Stimulated activated CD4-positive, alpha-beta T cell treated with anti-CD3 and anti-CD28 coated beads, Interleukin-12 subunit alpha, Interleukin-12 subunit beta, amount 100 ng/mL, for 48 hours (primary cell): ENCODE measurements around the gene ACAA2.

Source experiments
- DNase-seq, 3 donors: peaks; one replicate each; pipeline ENCODE4 v3.0.0-alpha.2; 2020; ENCODE audit warnings: low read depth in 2 of 3, low spot score in 1 of 3

ACAA2 gene

DNA sequence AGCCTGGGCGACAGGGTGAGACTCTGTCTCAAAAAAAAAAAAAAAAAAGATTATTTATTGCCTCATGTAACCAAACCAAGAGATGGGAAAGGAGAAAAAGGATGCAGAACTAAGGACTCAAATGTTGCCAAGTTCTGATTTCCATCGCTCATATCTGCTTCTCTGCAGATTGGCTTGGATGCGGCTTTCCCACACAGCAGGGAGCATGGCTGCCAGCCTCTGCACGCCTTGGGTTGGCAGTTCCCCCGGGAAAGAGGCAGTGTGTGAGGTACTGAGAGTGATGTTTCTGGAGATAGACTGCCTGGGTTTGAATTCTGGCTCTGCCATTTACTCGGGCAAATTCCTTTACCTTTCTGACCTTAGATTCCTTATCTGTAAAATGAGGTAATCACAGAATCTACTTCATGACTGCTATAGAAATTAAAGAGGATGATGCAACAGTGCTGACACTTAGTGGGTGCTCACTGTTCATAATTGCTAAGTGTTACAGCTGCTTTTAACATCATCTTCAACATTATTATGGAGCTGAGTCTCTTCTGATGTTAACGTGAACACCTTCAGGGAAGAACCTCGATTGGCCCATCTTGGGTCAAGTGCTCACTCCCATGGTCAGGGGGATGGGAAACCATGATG lies 68.8 kb downstream of the ACAA2 start:
- no peak for DNase-seq

DNA sequence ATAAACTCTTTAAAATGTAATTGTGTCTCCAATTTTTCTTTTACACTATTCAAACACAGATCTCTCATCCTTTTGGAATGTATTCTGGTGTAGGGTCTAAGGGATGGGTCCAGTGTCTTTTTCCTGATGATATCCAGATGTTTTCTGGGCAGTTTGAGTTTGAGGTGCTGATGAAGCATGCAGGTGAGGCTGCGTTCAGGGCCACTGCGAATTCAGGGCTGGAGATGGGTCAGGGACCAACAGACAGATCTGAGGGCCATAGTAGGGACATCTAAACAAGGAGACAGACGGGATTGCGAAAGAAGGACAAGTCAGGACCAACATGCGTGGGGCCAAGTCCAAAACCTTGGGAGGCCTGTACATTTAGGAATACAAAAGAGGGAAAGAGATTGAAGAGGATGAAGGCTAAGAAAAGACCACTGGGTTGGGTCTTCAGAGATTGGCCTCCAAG lies 70.2 kb downstream of the ACAA2 start:
- DNase-seq: no peak

DNA sequence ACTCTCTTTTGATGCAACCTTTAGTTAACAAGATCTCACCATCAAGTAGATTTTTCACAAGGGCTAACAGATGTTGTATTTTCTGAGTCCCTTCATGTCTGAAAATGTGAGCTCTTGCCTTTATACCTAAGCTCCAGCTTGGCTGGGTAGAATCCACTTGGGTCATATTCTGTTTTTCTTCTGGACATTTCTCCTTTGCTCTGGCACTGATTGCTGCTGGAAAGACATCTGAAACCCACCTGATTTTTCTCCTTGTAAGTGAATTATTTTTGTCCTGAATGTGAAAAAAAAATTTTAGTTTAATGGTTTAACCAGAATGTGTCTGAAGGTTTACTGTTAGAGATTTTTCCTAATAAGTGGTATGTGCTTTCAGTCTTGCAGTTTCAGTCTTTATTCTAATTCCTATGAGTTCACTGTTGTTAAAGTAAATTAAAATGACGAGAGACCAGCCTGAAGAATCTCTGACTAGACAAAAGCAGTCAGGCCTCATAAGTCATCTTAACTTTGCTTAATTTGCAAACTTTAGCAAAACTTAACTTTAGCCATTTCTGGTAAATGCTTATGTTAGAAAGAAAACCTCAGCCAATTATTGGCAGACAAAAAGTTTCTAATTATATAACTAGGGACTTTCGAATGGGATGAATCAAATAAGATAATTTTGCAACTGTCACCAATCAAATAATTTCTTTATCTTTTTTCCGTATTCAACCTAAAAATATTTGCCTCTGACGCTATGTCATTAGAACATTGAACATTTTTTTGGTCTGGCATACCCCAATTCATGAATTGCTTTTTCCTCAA lies 70.8 kb downstream of the ACAA2 start:
- DNase-seq: no peak

DNA sequence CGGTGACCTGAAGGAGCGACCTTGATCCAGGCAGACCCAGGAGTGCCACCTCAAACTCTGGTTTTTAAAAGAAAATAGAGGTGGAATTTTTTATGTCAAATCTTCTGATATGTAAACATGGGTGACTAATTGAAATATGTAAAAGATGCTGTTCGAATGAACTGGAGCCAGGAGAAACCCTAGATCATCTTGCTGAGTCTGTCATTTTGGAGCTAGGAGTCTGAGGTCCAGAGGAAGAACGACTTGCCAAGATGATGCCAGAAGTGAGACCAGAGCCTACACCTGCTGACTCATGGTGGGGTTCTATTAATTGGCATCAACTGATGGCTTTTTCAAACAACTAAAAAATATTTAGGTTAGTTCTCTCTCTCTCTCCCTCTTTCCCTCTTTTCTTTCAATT lies 74.1 kb downstream of the ACAA2 start:
- DNase-seq: no peak

DNA sequence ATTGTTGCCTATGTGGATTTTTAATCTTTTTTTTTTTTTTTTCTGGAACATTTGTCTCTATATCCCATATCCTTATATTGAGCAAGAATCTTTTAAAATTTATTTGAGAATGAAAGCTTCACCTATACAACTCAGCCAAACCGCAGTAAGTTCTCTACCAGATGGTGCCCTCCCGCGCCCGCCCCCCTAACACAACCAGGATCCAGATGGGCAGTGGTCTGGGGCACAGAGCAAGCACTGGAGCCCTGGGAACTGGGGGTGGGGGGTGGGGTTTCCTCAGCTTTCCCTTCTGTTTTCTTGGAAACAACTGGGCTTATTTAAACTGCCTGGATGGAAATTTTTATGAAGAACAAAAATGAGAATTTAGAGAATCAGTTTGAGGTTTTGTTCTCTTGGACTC lies 74.6 kb downstream of the ACAA2 start:
- DNase-seq: no peak

DNA sequence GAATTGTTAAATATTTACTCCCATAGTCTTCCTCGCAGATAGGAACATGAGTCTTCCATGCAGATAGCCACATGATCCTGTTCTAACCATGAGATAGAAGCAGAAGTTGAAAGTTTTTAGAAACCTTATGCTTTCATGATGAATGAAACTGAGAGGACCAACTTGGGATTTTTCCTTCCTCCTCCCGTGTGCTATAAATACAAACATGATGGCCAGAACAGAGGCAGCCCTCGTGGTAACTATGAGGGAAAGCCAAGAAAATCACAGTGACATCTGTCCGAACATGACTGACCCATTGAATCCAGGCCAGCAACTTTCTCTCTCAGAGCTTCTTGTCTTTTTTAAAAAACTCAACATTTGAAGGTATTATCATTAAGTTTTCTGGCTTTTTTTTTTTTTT lies 78.5 kb downstream of the ACAA2 start:
- DNase-seq: no peak

DNA sequence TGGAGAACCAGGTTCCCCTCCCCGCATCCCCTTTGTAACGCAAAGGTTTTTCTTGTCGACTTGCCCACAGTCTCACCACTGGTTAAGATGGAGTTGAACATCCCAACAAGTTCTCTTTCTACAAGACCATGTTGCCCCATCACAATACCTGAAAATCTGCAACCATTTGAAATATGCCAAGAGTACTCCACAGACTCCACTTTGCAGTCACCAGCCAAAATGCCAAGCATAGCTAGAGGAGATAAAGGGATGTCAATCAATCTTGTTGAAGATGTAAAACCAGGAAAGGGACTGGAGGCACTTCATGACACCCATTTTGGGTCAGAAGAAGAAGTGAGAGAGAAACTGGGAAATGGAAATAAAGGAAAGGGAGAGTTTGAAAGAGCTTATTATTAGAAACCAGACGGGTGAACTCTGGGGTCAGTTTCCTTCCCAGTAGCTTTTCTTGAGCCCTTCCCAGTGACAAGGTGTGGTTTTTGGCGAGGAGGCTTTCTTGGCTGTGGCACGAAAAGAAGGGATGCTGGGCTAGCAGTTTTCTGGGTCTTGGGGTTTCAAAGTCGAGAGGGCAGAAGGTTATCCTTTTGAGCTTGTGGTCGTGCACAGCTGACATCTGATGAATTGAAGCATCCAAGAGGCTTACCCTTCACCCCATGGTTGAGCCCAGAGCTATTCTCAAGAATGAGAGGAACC lies 79.3 kb downstream of the ACAA2 start:
- no peak for DNase-seq

DNA sequence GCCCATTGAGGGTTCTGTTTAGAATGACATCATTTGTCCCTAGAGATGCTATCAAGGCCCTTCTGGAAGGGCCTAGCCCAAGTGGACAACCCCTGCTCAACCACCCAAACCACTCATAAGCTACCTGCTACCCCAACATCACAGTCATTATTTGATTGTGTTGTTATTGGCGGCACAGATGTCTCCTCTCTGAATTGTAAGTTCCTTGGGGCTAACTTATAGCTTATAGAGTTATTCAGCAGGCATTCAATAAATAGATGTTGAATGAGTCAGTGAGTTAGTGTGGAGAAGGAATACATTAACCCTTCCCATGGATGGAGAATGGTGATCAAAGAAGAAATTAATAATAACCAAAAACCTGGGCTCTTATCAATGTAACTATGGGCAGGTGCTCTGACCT lies 80.0 kb downstream of the ACAA2 start:
- no peak for DNase-seq
